Measurements from ENCODE around the gene PLLP.

DNA sequence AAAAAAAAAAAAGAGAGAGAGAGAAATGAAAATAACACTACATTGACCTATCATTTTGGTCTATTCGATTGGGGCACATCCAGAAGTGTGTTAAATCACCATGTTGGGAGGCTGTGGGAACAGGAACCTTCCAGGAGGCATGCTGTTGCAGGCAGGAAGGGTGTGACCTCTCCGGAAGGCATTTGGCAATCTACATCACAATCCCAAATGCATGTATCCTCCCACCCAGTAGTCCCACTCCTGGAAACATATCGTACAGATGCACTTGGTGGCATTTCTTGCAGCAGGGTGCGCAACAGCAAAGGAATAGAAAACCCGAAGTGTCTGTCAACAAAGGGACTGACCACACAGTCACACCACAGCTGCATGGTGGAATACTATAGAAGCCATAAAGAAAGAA lies 7.9 kb downstream of the PLLP start:
- TF ChIP-seq EP300 (IDR thresholded peaks at IDR 0.05; ENCODE audit: borderline replicate concordance) (no peak), EGR1 (IDR thresholded peaks at IDR 0.05) (no peak), FOXM1 (IDR thresholded peaks at IDR 0.05; ENCODE audit: borderline replicate concordance, low read depth) (no peak), TAF1 (IDR thresholded peaks at IDR 0.05; ENCODE audit: low read depth) (no peak), TCF12 (IDR thresholded peaks at IDR 0.05; ENCODE audit: low read depth) (no peak), RAD21 (IDR thresholded peaks at IDR 0.05; ENCODE audit: low read depth) (no peak), YY1 (IDR thresholded peaks at IDR 0.05; ENCODE audit: low read depth) (no peak), ZBTB7A (IDR thresholded peaks at IDR 0.05; ENCODE audit: low read depth) (no peak), CEBPB (IDR thresholded peaks at IDR 0.05) (no peak), NFIC (IDR thresholded peaks at IDR 0.05) (no peak), CREB1 (IDR thresholded peaks at IDR 0.05; ENCODE audit: low read depth) (no peak)
- TF ChIP-seq, protein P1, sequence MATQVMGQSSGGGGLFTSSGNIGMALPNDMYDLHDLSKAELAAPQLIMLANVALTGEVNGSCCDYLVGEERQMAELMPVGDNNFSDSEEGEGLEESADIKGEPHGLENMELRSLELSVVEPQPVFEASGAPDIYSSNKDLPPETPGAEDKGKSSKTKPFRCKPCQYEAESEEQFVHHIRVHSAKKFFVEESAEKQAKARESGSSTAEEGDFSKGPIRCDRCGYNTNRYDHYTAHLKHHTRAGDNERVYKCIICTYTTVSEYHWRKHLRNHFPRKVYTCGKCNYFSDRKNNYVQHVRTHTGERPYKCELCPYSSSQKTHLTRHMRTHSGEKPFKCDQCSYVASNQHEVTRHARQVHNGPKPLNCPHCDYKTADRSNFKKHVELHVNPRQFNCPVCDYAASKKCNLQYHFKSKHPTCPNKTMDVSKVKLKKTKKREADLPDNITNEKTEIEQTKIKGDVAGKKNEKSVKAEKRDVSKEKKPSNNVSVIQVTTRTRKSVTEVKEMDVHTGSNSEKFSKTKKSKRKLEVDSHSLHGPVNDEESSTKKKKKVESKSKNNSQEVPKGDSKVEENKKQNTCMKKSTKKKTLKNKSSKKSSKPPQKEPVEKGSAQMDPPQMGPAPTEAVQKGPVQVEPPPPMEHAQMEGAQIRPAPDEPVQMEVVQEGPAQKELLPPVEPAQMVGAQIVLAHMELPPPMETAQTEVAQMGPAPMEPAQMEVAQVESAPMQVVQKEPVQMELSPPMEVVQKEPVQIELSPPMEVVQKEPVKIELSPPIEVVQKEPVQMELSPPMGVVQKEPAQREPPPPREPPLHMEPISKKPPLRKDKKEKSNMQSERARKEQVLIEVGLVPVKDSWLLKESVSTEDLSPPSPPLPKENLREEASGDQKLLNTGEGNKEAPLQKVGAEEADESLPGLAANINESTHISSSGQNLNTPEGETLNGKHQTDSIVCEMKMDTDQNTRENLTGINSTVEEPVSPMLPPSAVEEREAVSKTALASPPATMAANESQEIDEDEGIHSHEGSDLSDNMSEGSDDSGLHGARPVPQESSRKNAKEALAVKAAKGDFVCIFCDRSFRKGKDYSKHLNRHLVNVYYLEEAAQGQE (IDR thresholded peaks at IDR 0.05; ENCODE audit: low read depth) = no peak
- TF ChIP-seq, protein P2, sequence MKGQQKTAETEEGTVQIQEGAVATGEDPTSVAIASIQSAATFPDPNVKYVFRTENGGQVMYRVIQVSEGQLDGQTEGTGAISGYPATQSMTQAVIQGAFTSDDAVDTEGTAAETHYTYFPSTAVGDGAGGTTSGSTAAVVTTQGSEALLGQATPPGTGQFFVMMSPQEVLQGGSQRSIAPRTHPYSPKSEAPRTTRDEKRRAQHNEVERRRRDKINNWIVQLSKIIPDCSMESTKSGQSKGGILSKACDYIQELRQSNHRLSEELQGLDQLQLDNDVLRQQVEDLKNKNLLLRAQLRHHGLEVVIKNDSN (IDR thresholded peaks at IDR 0.05) = no peak
- TF ChIP-seq, protein P3, sequence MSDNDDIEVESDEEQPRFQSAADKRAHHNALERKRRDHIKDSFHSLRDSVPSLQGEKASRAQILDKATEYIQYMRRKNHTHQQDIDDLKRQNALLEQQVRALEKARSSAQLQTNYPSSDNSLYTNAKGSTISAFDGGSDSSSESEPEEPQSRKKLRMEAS (IDR thresholded peaks at IDR 0.05) = no peak

Data from Ishikawa (cell line).